ENCODE results near the gene ATP5IF1. TPM values are rescaled to one million over a fixed set of nuclear protein-coding genes. Genes with fewer than 3 reads are reported as not detected.

The ATP5IF1 gene
- total RNA-seq, 1 donor from 2014 or later: 130 TPM

GRCh38 chr1:28269529-28269928 lies 33.6 kb downstream of the ATP5IF1 start:
- Mint-ChIP-seq H3K27me3 (no peaks in the 10 kb centered on the region), H3K4me1 (ENCODE audit: low read depth) (peaks cover 26% of the 10 kb centered on the region), H3K4me3 (ENCODE audit: low read depth) (no peak overlapping the region), H3K27ac (no peak overlapping the region), H3K36me3 (ENCODE audit: insufficient read depth) (peaks cover 11% of the 10 kb centered on the region), H3K9me3 (ENCODE audit: low read depth) (no peaks in the 10 kb centered on the region)
- no peak for TF ChIP-seq CTCF (IDR thresholded peaks at IDR 0.05; ENCODE audit: unreplicated experiment)
- DNase-seq (ENCODE audit: low spot score, unreplicated experiment): no peak

DNA sequence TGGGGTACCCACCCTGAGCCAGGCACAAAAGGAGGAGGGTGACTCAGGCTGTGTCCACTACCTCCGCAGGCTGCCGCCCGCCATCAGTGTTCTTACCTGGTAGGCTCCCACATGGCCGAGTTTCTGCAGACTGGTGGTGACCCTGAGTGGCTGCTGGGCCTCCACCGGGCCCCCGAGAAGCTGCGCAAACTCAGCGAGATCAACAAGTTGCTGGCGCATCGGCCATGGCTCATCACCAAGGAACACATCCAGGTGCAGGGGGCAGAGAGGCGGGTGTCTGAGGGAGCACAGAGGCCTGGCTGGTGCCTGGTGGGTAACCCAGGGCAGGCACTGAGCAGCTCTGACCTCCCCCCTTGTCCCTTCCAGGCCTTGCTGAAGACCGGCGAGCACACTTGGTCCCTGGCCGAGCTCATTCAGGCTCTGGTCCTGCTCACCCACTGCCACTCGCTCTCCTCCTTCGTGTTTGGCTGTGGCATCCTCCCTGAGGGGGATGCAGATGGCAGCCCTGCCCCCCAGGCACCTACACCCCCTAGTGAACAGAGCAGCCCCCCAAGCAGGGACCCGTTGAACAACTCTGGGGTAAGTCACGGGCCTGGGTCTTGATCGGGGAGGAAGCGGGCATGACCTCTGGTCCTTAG lies 36.4 kb downstream of the ATP5IF1 start:
- Mint-ChIP-seq H3K9me3 (ENCODE audit: low read depth) (no peaks in the 10 kb centered on the region), H3K27ac (no peak overlapping the region), H3K27me3 (no peaks in the 10 kb centered on the region), H3K36me3 (ENCODE audit: insufficient read depth) (peaks cover 13% of the 10 kb centered on the region), H3K4me1 (ENCODE audit: low read depth) (peaks cover 5% of the 10 kb centered on the region), H3K4me3 (ENCODE audit: low read depth) (no peak overlapping the region)
- no peak for TF ChIP-seq CTCF (IDR thresholded peaks at IDR 0.05; ENCODE audit: unreplicated experiment)
- no peak for DNase-seq (ENCODE audit: low spot score, unreplicated experiment)

GRCh38 chr1:28273216-28273860 lies 37.4 kb downstream of the ATP5IF1 start:
- Mint-ChIP-seq H3K4me1 (ENCODE audit: low read depth) (peaks cover 2% of the 10 kb centered on the region), H3K9me3 (ENCODE audit: low read depth) (no peaks in the 10 kb centered on the region), H3K4me3 (ENCODE audit: low read depth) (no peak overlapping the region), H3K27me3 (no peaks in the 10 kb centered on the region), H3K36me3 (ENCODE audit: insufficient read depth) (peaks cover 18% of the 10 kb centered on the region), H3K27ac (no peak overlapping the region)
- no peak for DNase-seq (ENCODE audit: low spot score, unreplicated experiment)
- TF ChIP-seq CTCF (IDR thresholded peaks at IDR 0.05; ENCODE audit: unreplicated experiment): no peak

- H3K36me3 Mint-ChIP-seq (ENCODE audit: insufficient read depth): peaks cover 20% of the 10 kb centered on the region
- H3K9me3 Mint-ChIP-seq (ENCODE audit: low read depth): no peaks in the 10 kb centered on the region
- H3K4me3 Mint-ChIP-seq (ENCODE audit: low read depth): no peak overlapping the region
- no peak for TF ChIP-seq CTCF (IDR thresholded peaks at IDR 0.05; ENCODE audit: unreplicated experiment)
- no peak overlapping the region for H3K27ac Mint-ChIP-seq
- H3K4me1 Mint-ChIP-seq (ENCODE audit: low read depth): no peaks in the 10 kb centered on the region
- no peaks in the 10 kb centered on the region for H3K27me3 Mint-ChIP-seq
- DNase-seq (ENCODE audit: low spot score, unreplicated experiment): no peak
Measured at GRCh38 chr1:28278763-28279162, 42.8 kb downstream of the ATP5IF1 start.

DNA sequence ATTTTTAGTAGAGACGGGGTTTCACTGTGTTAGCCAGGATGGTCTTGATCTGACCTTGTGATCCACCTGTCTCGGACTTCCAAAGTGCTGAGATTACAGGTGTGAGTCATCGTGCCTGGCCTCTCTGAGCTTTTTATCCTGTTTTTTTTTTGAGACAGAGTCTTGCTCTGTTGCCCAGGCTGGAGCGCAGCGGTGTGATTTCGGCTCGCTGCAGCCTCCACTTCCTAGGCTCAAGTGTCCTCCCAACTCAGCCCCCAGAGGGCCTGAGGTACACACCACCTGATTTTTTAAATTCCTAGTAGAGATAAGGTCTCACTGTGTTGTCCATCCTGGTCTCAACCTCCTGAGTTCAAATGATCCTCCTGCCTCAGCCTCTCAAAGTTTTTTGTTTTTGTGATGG lies 43.8 kb downstream of the ATP5IF1 start:
- Mint-ChIP-seq H3K4me3 (ENCODE audit: low read depth) (no peak overlapping the region), H3K36me3 (ENCODE audit: insufficient read depth) (peaks cover 18% of the 10 kb centered on the region), H3K4me1 (ENCODE audit: low read depth) (no peaks in the 10 kb centered on the region), H3K9me3 (ENCODE audit: low read depth) (no peaks in the 10 kb centered on the region), H3K27ac (no peak overlapping the region), H3K27me3 (no peaks in the 10 kb centered on the region)
- DNase-seq (ENCODE audit: low spot score, unreplicated experiment): no peak
- TF ChIP-seq CTCF (IDR thresholded peaks at IDR 0.05; ENCODE audit: unreplicated experiment): no peak

Data from progenitor cell of endocrine pancreas (in vitro differentiated cells).